ENCODE measurements around the gene ADRM1. TPM values are rescaled to one million over a fixed set of nuclear protein-coding genes. Genes with fewer than 3 reads are reported as not detected.

The ADRM1 gene
- polyA plus RNA-seq, 2 of the 4 experiments (the other 2 are of a cell fraction) = 87.9 to 130 TPM

- ChIA-PET CTCF (no interaction called here), POLR2A (no interaction called here)
- Histone ChIP-seq H3K4me3 (no peak overlapping the region), H3K27ac (no peak overlapping the region), H3K4me2 (no peak overlapping the region), H3K4me1 (no peaks in the 10 kb centered on the region; the same call in 2 of the 3 replicates), H3K9me3 (no peaks in the 10 kb centered on the region)
- no peak for TF ChIP-seq JUN (IDR thresholded peaks at IDR 0.05)
- no peak for TF ChIP-seq RARB (CRISPR knock-in tag; IDR thresholded peaks at IDR 0.05)
- TF ChIP-seq MAZ (IDR thresholded peaks at IDR 0.05; ENCODE audit: borderline replicate concordance, low read depth, low read length) = no peak
- no peak for TF ChIP-seq FOSB (CRISPR knock-in tag; IDR thresholded peaks at IDR 0.05)
- TF ChIP-seq FOXS1 (CRISPR knock-in tag; IDR thresholded peaks at IDR 0.05) = no peak
- no peak for TF ChIP-seq RAD21 (conservative IDR thresholded peaks at IDR 0.05 in 1 of 2, IDR thresholded peaks at IDR 0.05 in 1 of 2)
- TF ChIP-seq ZC3H11A (IDR thresholded peaks at IDR 0.05) = no peak
- no peak for TF ChIP-seq ZSCAN20 (CRISPR knock-in tag; IDR thresholded peaks at IDR 0.05)
- TF ChIP-seq HMGXB4 (CRISPR knock-in tag; IDR thresholded peaks at IDR 0.05; ENCODE audit: borderline replicate concordance) = no peak
- TF ChIP-seq BHLHE40 (IDR thresholded peaks at IDR 0.05; ENCODE audit: low read depth, low read length) = no peak
- no peak for TF ChIP-seq SREBF2 (IDR thresholded peaks at IDR 0.05)
- no peak for TF ChIP-seq ESRRA (IDR thresholded peaks at IDR 0.05; ENCODE audit: borderline replicate concordance, low read length)
- no peak for TF ChIP-seq RCOR1 (IDR thresholded peaks at IDR 0.05; ENCODE audit: low read depth, low read length)
- no peak for TF ChIP-seq NR3C1 (IDR thresholded peaks at IDR 0.05)
- no peak for TF ChIP-seq PHF8 (IDR thresholded peaks at IDR 0.05; ENCODE audit: borderline replicate concordance, low read depth)
- FAIRE-seq (no peak), DNase-seq (ENCODE audit: low read depth in 1 of 2, low spot score in 1 of 2) (no peak), ATAC-seq (no peak)
- WGBS (ENCODE audit: missing lambda C conversion rate) = 80% methylated on average over 3 of the region's 16 CpGs
These were observed 29.6 kb downstream of the ADRM1 start for GRCh38 chr20:62332421-62332820.

- no peak overlapping the region for H3K4me2 ChIP-seq
- H3K27ac ChIP-seq = no peak overlapping the region
- FAIRE-seq (no peak), DNase-seq (ENCODE audit: low read depth in 1 of 2, low spot score in 1 of 2) (no peak), ATAC-seq (peak in 1 of 2 experiments; percentile 6; a peak in 3 of 6 replicates)
- TF ChIP-seq HOXB5 (CRISPR knock-in tag; IDR thresholded peaks at IDR 0.05) (no peak), ZC3H11A (IDR thresholded peaks at IDR 0.05) (no peak), ZSCAN20 (CRISPR knock-in tag; IDR thresholded peaks at IDR 0.05) (no peak), HDAC2 (IDR thresholded peaks at IDR 0.05) (no peak), POLR2AphosphoS2 (conservative IDR thresholded peaks at IDR 0.05; ENCODE audit: low read length) (no peak), TP53 (CRISPR knock-in tag; IDR thresholded peaks at IDR 0.05) (no peak), HMGXB4 (CRISPR knock-in tag; IDR thresholded peaks at IDR 0.05; ENCODE audit: borderline replicate concordance) (no peak), RNF2 (IDR thresholded peaks at IDR 0.05; ENCODE audit: borderline replicate concordance, low read depth) (no peak), REST (IDR thresholded peaks at IDR 0.05) (no peak), MAFK (IDR thresholded peaks at IDR 0.05; ENCODE audit: partially characterized antibody) (no peak), RARB (CRISPR knock-in tag; IDR thresholded peaks at IDR 0.05) (no peak), MYC (IDR thresholded peaks at IDR 0.05; ENCODE audit: borderline replicate concordance, low read length) (no peak), POLR2A (IDR thresholded peaks at IDR 0.05; ENCODE audit: low read length) (no peak), EHF (CRISPR knock-in tag; IDR thresholded peaks at IDR 0.05) (no peak), NPAS2 (CRISPR knock-in tag; IDR thresholded peaks at IDR 0.05; ENCODE audit: borderline replicate concordance) (no peak), GATA3 (IDR thresholded peaks at IDR 0.05; ENCODE audit: borderline replicate concordance) (no peak), PBX3 (IDR thresholded peaks at IDR 0.05) (no peak), JUN (IDR thresholded peaks at IDR 0.05) (no peak; a peak in 1 of 5 replicates), MAZ (IDR thresholded peaks at IDR 0.05; ENCODE audit: borderline replicate concordance, low read depth, low read length) (no peak), KDM1A (IDR thresholded peaks at IDR 0.05; ENCODE audit: low read depth) (no peak)
- ChIA-PET POLR2A (no interaction called here), CTCF (interaction anchor here (1.0 kb wide), 1 partner anchor 43 kb away, joined by 4 read pairs; no protein-coding TSS in a partner anchor)
- H3K9me3 ChIP-seq = no peaks in the 10 kb centered on the region
- 98% methylated on average over 17 of the region's 34 CpGs for WGBS (ENCODE audit: missing lambda C conversion rate)
- no peaks in the 10 kb centered on the region; the same call in 2 of the 3 replicates for H3K4me1 ChIP-seq
- H3K4me3 ChIP-seq = no peak overlapping the region
These were observed 30.4 kb downstream of the ADRM1 start for GRCh38 chr20:62332989-62333819.
